ENCODE data around the gene TARDBP.

DNA sequence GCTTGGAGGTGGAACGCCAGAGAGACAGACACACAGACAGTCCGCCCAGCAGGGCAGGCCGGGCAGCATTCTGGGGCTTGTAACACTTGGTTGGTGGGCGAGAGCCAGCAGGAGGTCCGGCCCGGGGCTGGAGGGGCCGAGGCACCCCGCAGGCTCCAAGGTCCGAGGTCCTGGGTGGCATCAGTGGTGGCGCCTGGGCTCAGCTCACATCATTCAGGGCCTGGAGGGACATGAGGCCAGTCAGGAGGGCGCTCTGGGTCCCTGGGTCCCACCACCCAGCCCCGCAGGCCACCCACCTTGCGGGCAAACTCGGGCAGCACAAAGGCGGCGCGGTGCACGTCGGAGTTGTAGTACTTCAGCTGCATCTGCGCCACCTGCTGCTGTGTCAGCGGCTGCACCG is 42.2 kb downstream of the TARDBP start:
- TF ChIP-seq EZH2 (IDR thresholded peaks at IDR 0.05) = no peak
- no peak for TF ChIP-seq POLR2AphosphoS5 (IDR thresholded peaks at IDR 0.05; ENCODE audit: borderline replicate concordance, low read depth, low read length)
- TF ChIP-seq FOXP2 (optimal IDR thresholded peaks at IDR 0.05; ENCODE audit: control extremely low read depth, extremely low read length, insufficient read depth) = no peak

All from SK-N-MC (cell line).